Karpas-422 (cell line): ENCODE results near the gene CHST5. TPM values are rescaled to one million over a fixed set of nuclear protein-coding genes. Genes with fewer than 3 reads are reported as not detected.
"Not testable (repeated sequence)": the region's sequence is repeated elsewhere in the genome, so short reads cannot be mapped to it uniquely, and the experiment has no call there.

Experiments
- DNase-seq: peaks from one replicate; pipeline ENCODE4 v3.0.0-alpha.2; 2015
- H2AFZ ChIP-seq: fragments of 200-600 bp; sonication (generic); 2 replicates; pipeline ENCODE4 v1.6.1; 2014; ENCODE audit warnings: antibody characterized with exemption, low read length, mixed read lengths
- H3K27ac ChIP-seq: fragments of 200-600 bp; sonication (generic); 2 replicates; pipeline ENCODE4 v1.5.1; 2014; ENCODE audit warnings: mild to moderate bottlenecking, low read length, moderate library complexity
- H3K27me3 ChIP-seq: fragments of 200-600 bp; sonication (generic); 2 replicates; pipeline ENCODE4 v1.6.1; 2014; ENCODE audit warnings: low read length, mixed read lengths
- H3K36me3 ChIP-seq: fragments of 200-600 bp; sonication (generic); 2 replicates; pipeline ENCODE4 v1.6.1; 2014; ENCODE audit warnings: low read length, mixed read lengths; ENCODE audit not compliant: insufficient read depth
- H3K4me1 ChIP-seq: fragments of 200-600 bp; sonication (generic); 2 replicates; pipeline ENCODE4 v1.6.1; 2014; ENCODE audit warnings: mild to moderate bottlenecking, low read length, mixed read lengths
- H3K4me2 ChIP-seq: fragments of 200-600 bp; sonication (generic); 2 replicates; pipeline ENCODE4 v1.6.1; 2014; ENCODE audit warnings: low read length, low read depth, mild to moderate bottlenecking; ENCODE audit not compliant: poor library complexity, severe bottlenecking
- H3K4me3 ChIP-seq: fragments of 200-600 bp; sonication (generic); 2 replicates; pipeline ENCODE4 v1.5.1; 2014; ENCODE audit warnings: mild to moderate bottlenecking, antibody characterized with exemption, low read length, mixed read lengths
- H3K79me2 ChIP-seq: fragments of 200-600 bp; sonication (generic); 2 replicates; pipeline ENCODE4 v1.6.1; 2014; ENCODE audit warnings: mild to moderate bottlenecking, low read length, mixed read lengths
- H3K9ac ChIP-seq: fragments of 200-600 bp; sonication (generic); 2 replicates; pipeline ENCODE4 v1.6.0; 2014; ENCODE audit warnings: low read length
- H3K9me2 ChIP-seq: fragments of 200-600 bp; sonication (generic), shearing (Covaris generic); replicated peaks from 2 replicates; pipeline ENCODE4 v1.6.0; 2014; ENCODE audit warnings: mild to moderate bottlenecking, low read length, moderate library complexity; ENCODE audit not compliant: insufficient read depth
- H3K9me3 ChIP-seq: fragments of 300-700, 200-600 bp; sonication (generic); 2 replicates; pipeline ENCODE4 v1.6.1; 2014; ENCODE audit warnings: low read length, mixed read lengths
- H4K20me1 ChIP-seq: fragments of 200-600 bp; sonication (generic); 2 replicates; pipeline ENCODE4 v1.6.1; 2014; ENCODE audit warnings: mild to moderate bottlenecking, antibody characterized with exemption, low read length, low read depth; ENCODE audit not compliant: insufficient read depth
- total RNA-seq: library from RNA; depleted of rRNA; stranded (reverse); fragments of >200 nt; shearing (Covaris generic); gene quantifications from 2 replicates; pipeline ENCODE4 v1.2.3, GENCODE V29; 2014; ENCODE audit warnings: low replicate concordance

The CHST5 gene
- total RNA-seq, 1 experiment from 2014 or later, result 0.97 TPM

DNA sequence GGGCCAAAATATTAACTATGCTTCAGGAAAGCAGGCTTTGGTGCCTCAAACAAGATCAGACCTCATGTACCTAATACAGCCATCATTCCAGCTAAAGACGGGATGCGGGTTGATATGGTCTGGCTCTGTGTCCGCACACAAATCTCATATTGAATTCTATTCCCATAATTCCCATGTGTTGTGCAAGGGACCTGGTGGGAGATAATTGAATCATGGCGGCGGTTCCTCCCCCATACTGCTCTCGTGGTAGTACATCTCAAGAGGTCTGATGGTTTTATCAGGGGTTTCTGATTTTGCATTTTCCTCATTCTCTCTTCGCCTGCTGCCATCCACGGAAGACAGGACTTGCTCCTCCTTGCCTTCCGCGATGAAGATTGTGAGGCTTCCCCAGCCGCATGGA is 21.6 kb downstream of the CHST5 start:
- no peak for DNase-seq
- no peak overlapping the region for H3K9ac ChIP-seq
- H4K20me1 ChIP-seq, result no peaks in the 10 kb centered on the region
- no peaks in the 10 kb centered on the region for H3K36me3 ChIP-seq
- no peak overlapping the region for H3K4me2 ChIP-seq
- no peaks in the 10 kb centered on the region for H3K27me3 ChIP-seq
- H3K79me2 ChIP-seq, result peaks cover 4% of the 10 kb centered on the region; the same call in 1 of the 2 replicates
- H3K9me2 ChIP-seq, result no peaks in the 10 kb centered on the region
- no peak overlapping the region for H3K27ac ChIP-seq
- H3K9me3 ChIP-seq, result no peaks in the 10 kb centered on the region
- peaks cover 6% of the 10 kb centered on the region for H3K4me1 ChIP-seq
- H3K4me3 ChIP-seq, result no peak overlapping the region
- H2AFZ ChIP-seq, result no peak overlapping the region

DNA sequence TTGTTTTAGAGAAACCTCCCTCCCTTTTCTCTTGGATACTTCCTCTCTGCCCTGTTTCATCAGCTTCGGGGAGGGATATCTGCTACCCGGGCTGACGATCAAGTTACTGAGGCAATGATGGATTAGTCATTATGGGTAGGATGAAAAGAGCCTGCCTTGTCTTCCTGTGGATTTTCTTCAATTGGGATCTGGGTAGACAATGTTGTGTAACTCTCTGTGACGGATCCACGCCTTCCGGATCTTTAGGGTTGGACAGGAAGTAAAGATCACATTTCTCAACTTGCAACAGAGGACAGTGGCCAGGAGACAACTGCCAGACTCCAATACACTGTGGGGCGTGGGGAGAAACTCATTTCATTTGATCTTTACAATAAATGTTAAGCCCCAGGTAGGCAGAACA is 29.3 kb downstream of the CHST5 start:
- Histone ChIP-seq H3K79me2 (no peaks in the 10 kb centered on the region), H3K27me3 (no peaks in the 10 kb centered on the region), H3K4me1 (no peaks in the 10 kb centered on the region), H3K27ac (no peak overlapping the region), H3K9me2 (no peaks in the 10 kb centered on the region), H3K4me3 (no peak overlapping the region), H3K4me2 (no peak overlapping the region), H3K9me3 (no peaks in the 10 kb centered on the region), H4K20me1 (no peaks in the 10 kb centered on the region), H2AFZ (no peak overlapping the region), H3K36me3 (no peaks in the 10 kb centered on the region), H3K9ac (no peak overlapping the region)
- DNase-seq, result no peak

DNA sequence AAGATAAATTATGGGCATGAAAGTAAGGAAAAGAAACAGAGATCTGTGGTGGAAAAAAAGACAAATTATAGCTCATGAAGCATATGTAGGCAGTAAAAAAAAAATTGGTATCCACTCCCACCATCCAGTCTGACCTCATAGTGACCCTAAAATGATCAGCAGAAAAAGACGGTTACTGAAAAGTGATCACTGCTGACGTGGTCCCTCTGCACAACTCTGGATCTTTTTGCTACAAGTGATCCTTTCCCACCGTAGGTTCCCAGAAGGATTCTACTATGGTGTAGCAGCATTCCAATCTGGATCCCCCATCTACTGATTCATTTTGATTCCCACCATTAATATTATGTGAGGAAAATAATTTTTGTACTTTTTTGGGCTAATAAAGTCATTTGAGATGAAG is 29.8 kb downstream of the CHST5 start:
- Histone ChIP-seq H3K9ac (no peak overlapping the region), H3K27me3 (no peaks in the 10 kb centered on the region), H3K4me3 (no peak overlapping the region), H3K4me1 (no peaks in the 10 kb centered on the region), H3K4me2 (no peak overlapping the region), H3K9me2 (no peaks in the 10 kb centered on the region), H3K27ac (no peak overlapping the region), H3K79me2 (no peaks in the 10 kb centered on the region), H4K20me1 (no peaks in the 10 kb centered on the region), H2AFZ (no peak overlapping the region), H3K9me3 (no peaks in the 10 kb centered on the region), H3K36me3 (no peaks in the 10 kb centered on the region)
- no peak for DNase-seq

DNA sequence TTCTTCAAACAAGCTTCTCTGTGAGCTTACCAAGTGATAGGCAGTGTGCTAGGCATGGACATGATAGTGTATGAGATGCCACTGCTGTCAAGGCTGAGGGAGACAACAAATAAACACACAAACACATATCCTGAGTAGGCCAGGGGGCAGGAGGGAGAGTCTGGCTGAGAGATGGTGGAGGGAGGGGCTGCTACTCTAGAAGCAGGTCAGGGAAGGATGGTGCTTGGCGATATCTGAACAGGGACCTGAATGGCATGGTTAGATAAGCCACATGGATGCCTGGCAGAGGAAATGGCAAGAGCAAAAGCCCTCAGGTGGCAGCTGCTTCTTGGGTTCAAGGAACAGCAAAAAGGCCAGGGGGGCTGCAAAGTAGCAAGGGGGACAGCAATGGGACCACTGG is 32.1 kb downstream of the CHST5 start:
- H3K9me3 ChIP-seq, result no peaks in the 10 kb centered on the region
- no peak overlapping the region for H3K4me3 ChIP-seq
- H2AFZ ChIP-seq, result no peak overlapping the region
- H3K9me2 ChIP-seq, result no peaks in the 10 kb centered on the region
- H3K27me3 ChIP-seq, result no peaks in the 10 kb centered on the region
- H4K20me1 ChIP-seq, result no peaks in the 10 kb centered on the region
- H3K79me2 ChIP-seq, result no peaks in the 10 kb centered on the region
- no peak overlapping the region for H3K9ac ChIP-seq
- H3K4me2 ChIP-seq, result no peak overlapping the region
- H3K36me3 ChIP-seq, result no peaks in the 10 kb centered on the region
- no peak overlapping the region for H3K27ac ChIP-seq
- no peaks in the 10 kb centered on the region for H3K4me1 ChIP-seq
- no peak for DNase-seq

DNA sequence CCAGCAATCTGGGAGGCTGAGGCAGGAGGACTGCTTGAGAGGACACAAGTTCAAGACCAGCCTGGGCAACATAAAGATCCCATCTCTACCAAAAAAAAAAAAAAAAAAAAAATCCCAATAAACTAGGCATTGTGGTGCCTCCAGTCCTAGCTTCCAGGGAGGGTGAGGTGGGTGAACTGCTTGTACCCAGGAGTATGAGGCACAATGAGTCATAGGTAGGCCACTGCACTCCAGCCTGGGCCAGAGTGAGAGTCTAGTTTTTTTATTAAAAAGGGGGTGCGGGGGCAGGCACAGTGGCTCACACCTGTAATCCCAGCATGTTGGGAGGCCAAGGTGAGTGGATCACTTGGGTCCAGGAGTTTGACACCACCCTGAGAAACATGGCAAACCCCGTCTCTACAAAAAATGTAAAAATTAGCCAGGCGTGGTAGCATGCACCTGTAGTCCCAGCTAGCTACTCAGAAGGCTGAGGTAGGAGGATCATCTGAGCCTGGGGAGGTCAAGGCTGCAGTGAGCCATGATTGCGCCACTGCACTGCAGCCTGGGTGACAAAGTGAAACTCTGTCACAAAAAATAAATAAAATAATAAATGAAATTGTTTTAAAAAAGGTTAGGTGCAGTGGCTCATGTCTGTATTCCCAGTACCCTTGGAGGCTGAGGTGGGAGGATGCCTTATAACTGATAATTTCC is 32.8 kb downstream of the CHST5 start:
- no peak overlapping the region for H3K27ac ChIP-seq
- no peak overlapping the region for H3K4me2 ChIP-seq
- H2AFZ ChIP-seq, result no peak overlapping the region

DNA sequence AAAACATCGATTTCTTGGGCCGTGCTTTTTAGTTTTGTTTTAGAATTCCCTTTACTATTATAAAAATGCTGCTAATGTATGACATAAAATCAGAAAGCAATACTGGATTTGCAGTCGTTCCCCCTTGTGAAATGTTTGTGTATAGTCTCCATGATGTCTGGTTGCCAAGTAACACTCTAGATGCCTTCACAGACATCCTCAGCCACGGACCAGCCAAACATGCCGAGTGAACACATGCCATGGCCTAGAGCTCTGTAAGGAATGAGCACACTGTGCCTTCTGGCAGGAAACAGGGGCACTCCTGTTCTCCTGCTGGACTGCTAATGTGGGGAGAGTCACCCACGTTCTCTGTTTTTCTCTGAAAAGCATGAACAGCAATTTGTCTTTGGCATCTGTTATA is 34.1 kb downstream of the CHST5 start:
- H3K4me2 ChIP-seq, H3K4me3 ChIP-seq, H4K20me1 ChIP-seq, H3K9me2 ChIP-seq, H3K27ac ChIP-seq, H3K27me3 ChIP-seq, H3K9me3 ChIP-seq, DNase-seq, H3K79me2 ChIP-seq, H2AFZ ChIP-seq, H3K4me1 ChIP-seq, H3K36me3 ChIP-seq, H3K9ac ChIP-seq: not testable (repeated sequence)

More for the DNA sequence above, 32.8 kb downstream of the CHST5 start:
- no peaks in the 10 kb centered on the region for H3K9me2 ChIP-seq
- H3K9ac ChIP-seq, result no peak overlapping the region
- no peaks in the 10 kb centered on the region for H3K9me3 ChIP-seq
- H4K20me1 ChIP-seq, result no peaks in the 10 kb centered on the region
- no peak overlapping the region for H3K4me3 ChIP-seq
- H3K79me2 ChIP-seq, result no peaks in the 10 kb centered on the region
- H3K4me1 ChIP-seq, result no peaks in the 10 kb centered on the region
- no peaks in the 10 kb centered on the region for H3K27me3 ChIP-seq
- DNase-seq, result no peak
- H3K36me3 ChIP-seq, result no peaks in the 10 kb centered on the region

DNA sequence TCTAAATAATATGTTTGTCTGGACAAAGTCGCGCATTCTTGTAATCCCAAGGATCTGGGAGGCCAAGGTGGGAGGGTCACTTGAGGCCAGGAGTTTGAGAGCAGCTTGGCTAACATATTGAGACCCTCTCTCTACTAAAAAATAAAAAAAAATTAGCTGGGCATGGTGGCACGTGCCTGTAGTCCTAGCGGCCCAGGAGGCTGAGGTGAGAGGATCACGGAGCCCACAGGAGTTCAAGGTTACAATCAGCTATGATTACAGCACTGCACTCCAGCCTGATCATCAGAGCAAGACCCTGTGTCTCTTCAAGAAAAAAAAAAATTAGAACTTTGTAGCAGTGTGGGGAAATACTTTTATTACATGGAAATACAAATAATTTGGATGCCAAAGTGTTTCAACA is 34.5 kb downstream of the CHST5 start:
- no peaks in the 10 kb centered on the region for H3K79me2 ChIP-seq
- no peak overlapping the region for H3K4me2 ChIP-seq
- no peak overlapping the region for H2AFZ ChIP-seq
- no peaks in the 10 kb centered on the region for H3K9me3 ChIP-seq
- no peak for DNase-seq
- H3K9ac ChIP-seq, result no peak overlapping the region
- no peaks in the 10 kb centered on the region for H3K36me3 ChIP-seq
- H3K4me1 ChIP-seq, result no peaks in the 10 kb centered on the region
- H3K4me3 ChIP-seq, result no peak overlapping the region
- no peaks in the 10 kb centered on the region for H3K9me2 ChIP-seq
- H4K20me1 ChIP-seq, result no peaks in the 10 kb centered on the region
- H3K27ac ChIP-seq, result no peak overlapping the region
- no peaks in the 10 kb centered on the region for H3K27me3 ChIP-seq

DNA sequence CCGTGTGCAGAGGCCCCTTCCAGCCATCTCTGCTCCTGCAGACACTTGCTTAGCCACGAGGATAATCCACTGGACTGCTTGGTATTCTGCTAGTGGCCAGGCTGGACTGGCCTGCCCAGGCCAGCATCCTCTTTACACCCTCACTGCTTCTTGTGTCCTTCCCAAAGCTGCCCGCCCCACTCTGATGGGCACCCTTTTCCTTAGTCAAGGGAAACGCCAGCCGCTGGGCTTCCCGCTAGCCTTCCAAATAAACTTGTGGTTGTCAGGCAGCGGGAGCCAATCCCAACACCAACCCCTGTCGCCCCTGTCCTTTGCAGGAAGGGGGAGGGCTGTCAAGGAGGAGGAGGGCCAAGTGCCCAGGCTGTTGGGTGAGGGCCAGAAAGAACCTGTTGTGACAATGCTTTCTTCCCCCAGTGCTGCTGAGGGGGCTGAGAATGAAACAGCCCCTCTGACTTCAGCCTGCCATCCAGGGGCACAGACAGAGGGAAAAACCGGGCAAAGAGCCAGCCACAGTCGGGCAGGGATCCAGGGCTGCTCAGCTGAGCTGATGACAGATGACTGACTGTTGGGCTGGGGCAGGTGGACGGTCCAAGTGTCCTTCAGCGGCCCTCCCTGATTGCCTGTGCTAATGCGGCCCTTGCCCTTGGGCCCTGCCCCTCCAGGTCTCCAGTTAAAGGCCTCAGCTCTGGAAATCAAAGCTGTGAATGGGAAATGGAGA is 37.1 kb downstream of the CHST5 start:
- H3K79me2 ChIP-seq, H3K4me3 ChIP-seq, DNase-seq, H3K4me2 ChIP-seq, H4K20me1 ChIP-seq, H3K36me3 ChIP-seq, H3K9ac ChIP-seq, H3K9me2 ChIP-seq, H3K27ac ChIP-seq, H3K27me3 ChIP-seq, H3K9me3 ChIP-seq, H2AFZ ChIP-seq, H3K4me1 ChIP-seq: not testable (repeated sequence)
